H1 (cell line): ENCODE data around the gene DMPK. TPM values are rescaled to one million over a fixed set of nuclear protein-coding genes. Genes with fewer than 3 reads are reported as not detected.

ENCODE experiments used
- CTCF ChIA-PET: fragments of 300-600 bp; sonication (Branson Sonifier 250); formaldehyde crosslinking; loops from one replicate; lab custom pipeline; 2021; ENCODE audit not compliant: partially characterized antibody; lab: Charles Lee
- POLR2A ChIA-PET: fragments of 300-600 bp; sonication (Branson Sonifier 250); formaldehyde crosslinking; loops from one replicate; lab custom pipeline; 2021; ENCODE audit warnings: inconsistent platforms; ENCODE audit not compliant: partially characterized antibody; lab: Charles Lee
- DNase-seq, 2 experiments: peaks; one replicate each; pipeline versions ENCODE4 v3.0.0 to v3.0.0-alpha.2; 2010 to 2022; ENCODE audit warnings: low spot score in 2 of 2, low read depth in 1 of 2, mixed read lengths in 1 of 2
- FAIRE-seq: peaks from 2 replicates; lab custom pipeline; 2011; peaks lifted over from hg19 to GRCh38; lab: Jason Lieb, UNC
- H2AFZ ChIP-seq: 2 replicates; pipeline ENCODE4 v1.8.1; 2012; ENCODE audit warnings: low read length, inconsistent platforms
- H2AK5ac ChIP-seq: 2 replicates; pipeline ENCODE4 v1.6.1; 2013; ENCODE audit warnings: low read depth, low read length
- H2BK120ac ChIP-seq: replicated peaks from 2 replicates; pipeline ENCODE3; 2013; ENCODE audit warnings: low read depth, low read length, inconsistent platforms
- H2BK12ac ChIP-seq: 2 replicates; pipeline ENCODE4 v1.6.1; 2013; ENCODE audit warnings: low read depth, low read length
- H2BK15ac ChIP-seq: 2 replicates; pipeline ENCODE4 v1.6.1; 2013; ENCODE audit warnings: low read length
- H2BK20ac ChIP-seq: 2 replicates; pipeline ENCODE4 v1.6.1; 2013; ENCODE audit warnings: low read length
- H2BK5ac ChIP-seq: 2 replicates; pipeline ENCODE4 v1.6.1; 2013; ENCODE audit warnings: low read depth, low read length
- H3K14ac ChIP-seq: 2 replicates; pipeline ENCODE4 v1.6.1; 2013; ENCODE audit warnings: inconsistent platforms; ENCODE audit not compliant: insufficient read length
- H3K18ac ChIP-seq: 2 replicates; pipeline ENCODE4 v1.6.1; 2013; ENCODE audit warnings: low read length; ENCODE audit errors: extremely low read depth
- H3K23ac ChIP-seq: 2 replicates; pipeline ENCODE4 v1.6.1; 2013; ENCODE audit warnings: inconsistent platforms; ENCODE audit not compliant: insufficient read length
- H3K23me2 ChIP-seq: 2 replicates; pipeline ENCODE4 v1.6.1; 2013; ENCODE audit warnings: low read depth, low read length
- H3K27ac ChIP-seq: 2 replicates; pipeline ENCODE4 v1.6.1; 2011; ENCODE audit warnings: low read depth, low read length, inconsistent platforms
- H3K27me3 ChIP-seq, 4 experiments: replicated peaks in 1 of 4; 1 replicate in 1 of 4; 2 replicates in 3 of 4; pipeline versions ENCODE4 v1.6.1 to v1.8.1; 2011 to 2013; ENCODE audit warnings: low read length in 3 of 4, mild to moderate bottlenecking in 3 of 4, inconsistent platforms in 2 of 4, mixed read lengths in 2 of 4, moderate library complexity in 1 of 4; ENCODE audit not compliant: control insufficient read depth in 3 of 4, insufficient read depth in 3 of 4; ENCODE audit errors: extremely low read depth in 1 of 4
- H3K36me3 ChIP-seq, 4 experiments: 2 replicates each; pipeline versions ENCODE4 v1.6.1 to v1.8.1; 2011 to 2013; ENCODE audit warnings: mild to moderate bottlenecking in 4 of 4, low read length in 3 of 4, moderate library complexity in 2 of 4, control low read depth in 1 of 4, inconsistent platforms in 1 of 4; ENCODE audit not compliant: insufficient read depth in 4 of 4, control insufficient read depth in 2 of 4
- H3K4ac ChIP-seq: replicated peaks from 2 replicates; pipeline ENCODE3; 2013; ENCODE audit warnings: low read length, low read depth, mixed read lengths, inconsistent platforms; ENCODE audit not compliant: insufficient read length
- H3K4me1 ChIP-seq, 4 experiments: replicated peaks in 1 of 4; 1 replicate in 1 of 4; 2 replicates in 3 of 4; pipeline versions ENCODE4 v1.6.1 to v1.8.1; 2011 to 2013; ENCODE audit warnings: low read length in 3 of 4, inconsistent platforms in 2 of 4, mixed read lengths in 1 of 4; ENCODE audit not compliant: insufficient read depth in 4 of 4, control insufficient read depth in 3 of 4
- H3K4me2 ChIP-seq, 2 experiments: 2 replicates each; pipeline versions ENCODE4 v1.6.1 to v1.8.1; 2011 to 2013; ENCODE audit warnings: low read depth in 2 of 2, low read length in 2 of 2, control low read depth in 1 of 2, inconsistent platforms in 1 of 2, mild to moderate bottlenecking in 1 of 2; ENCODE audit not compliant: insufficient read depth in 1 of 2
- H3K4me3 ChIP-seq, 4 experiments: fragments of 200-600, 300-600 bp in 1 of 4; sonication (generic), shearing (Covaris generic), sonication (Bioruptor Twin) in 1 of 4; 2 replicates each; pipeline versions ENCODE4 v1.5.1 to v1.8.1; 2011 to 2016; ENCODE audit warnings: low read length in 4 of 4, low read depth in 3 of 4, control low read depth in 2 of 4, inconsistent platforms in 2 of 4, mild to moderate bottlenecking in 2 of 4, mixed read lengths in 1 of 4, moderate library complexity in 1 of 4; ENCODE audit not compliant: insufficient read depth in 2 of 4; ENCODE audit errors: extremely low read depth in 1 of 4
- H3K56ac ChIP-seq: replicated peaks from 2 replicates; pipeline ENCODE3; 2013; ENCODE audit warnings: low read depth, mild to moderate bottlenecking, mixed read lengths, low read length, inconsistent platforms; ENCODE audit not compliant: insufficient read length
- H3K79me1 ChIP-seq: 2 replicates; pipeline ENCODE4 v1.6.1; 2013; ENCODE audit warnings: low read depth, low read length, control low read depth
- H3K79me2 ChIP-seq, 2 experiments: 2 replicates each; pipeline versions ENCODE4 v1.6.1 to v1.8.1; 2012 to 2013; ENCODE audit warnings: low read length in 2 of 2, mild to moderate bottlenecking in 2 of 2, inconsistent platforms in 1 of 2; ENCODE audit not compliant: insufficient read depth in 2 of 2, control insufficient read depth in 1 of 2
- H3K9ac ChIP-seq, 4 experiments: replicated peaks in 1 of 4; 1 replicate in 1 of 4; 2 replicates in 3 of 4; pipeline versions ENCODE4 v1.6.1 to v1.8.1; 2011 to 2013; ENCODE audit warnings: low read depth in 3 of 4, low read length in 3 of 4, control low read depth in 2 of 4, mild to moderate bottlenecking in 2 of 4, moderate library complexity in 2 of 4, inconsistent platforms in 1 of 4; ENCODE audit errors: extremely low read depth in 1 of 4
- H3K9me3 ChIP-seq, 2 experiments: 2 replicates each; pipeline versions ENCODE4 v1.6.1 to v1.8.1; 2012 to 2013; ENCODE audit warnings: mild to moderate bottlenecking in 2 of 2, moderate library complexity in 2 of 2, control low read depth in 1 of 2, inconsistent platforms in 1 of 2, low read depth in 1 of 2, low read length in 1 of 2, mixed read lengths in 1 of 2; ENCODE audit not compliant: insufficient read depth in 2 of 2
- H4K20me1 ChIP-seq, 2 experiments: replicated peaks in 1 of 2; 2 replicates each; pipeline versions ENCODE3 to v1.8.1; 2011 to 2013; ENCODE audit warnings: inconsistent platforms in 2 of 2, low read length in 2 of 2, mild to moderate bottlenecking in 1 of 2; ENCODE audit not compliant: insufficient read depth in 2 of 2, control insufficient read depth in 1 of 2
- H4K5ac ChIP-seq: 2 replicates; pipeline ENCODE4 v1.6.1; 2013; ENCODE audit warnings: low read length, low read depth, mixed read lengths, inconsistent platforms; ENCODE audit not compliant: insufficient read length
- H4K8ac ChIP-seq: 2 replicates; pipeline ENCODE4 v1.8.0; 2013; ENCODE audit warnings: mild to moderate bottlenecking, moderate library complexity, low read length, inconsistent platforms; ENCODE audit not compliant: insufficient read depth; ENCODE audit errors: extremely low read depth
- H4K91ac ChIP-seq: replicated peaks from 2 replicates; pipeline ENCODE3; 2013; ENCODE audit warnings: low read length, mixed read lengths, inconsistent platforms; ENCODE audit not compliant: insufficient read length
- CREB1 ChIP-seq: IDR thresholded peaks from 2 replicates; pipeline ENCODE4 v1.6.1; 2012; ENCODE audit warnings: inconsistent platforms
- GTF2F1 ChIP-seq: IDR thresholded peaks from 2 replicates; pipeline ENCODE4 v1.6.1; 2012; ENCODE audit warnings: low read depth, low read length, improper control_type of control experiment, borderline replicate concordance
- JUN ChIP-seq: IDR thresholded peaks from 2 replicates; pipeline ENCODE4 v1.6.1; 2011; ENCODE audit warnings: low read depth, mild to moderate bottlenecking, improper control_type of control experiment, low read length
- POLR2AphosphoS5 ChIP-seq: IDR thresholded peaks from 2 replicates; pipeline ENCODE4 v1.6.1; 2011; ENCODE audit warnings: low read depth, low read length
- RAD21 ChIP-seq, 2 experiments: IDR thresholded peaks in 1 of 2; conservative IDR thresholded peaks in 1 of 2; 2 replicates each; pipeline ENCODE4 v1.6.1; 2011; ENCODE audit warnings: low read depth in 2 of 2, low read length in 2 of 2, improper control_type of control experiment in 1 of 2, inconsistent platforms in 1 of 2, mild to moderate bottlenecking in 1 of 2, moderate library complexity in 1 of 2
- RNF2 ChIP-seq: fragments of 200-900, 300-1000 bp; sonication (generic); IDR thresholded peaks from 2 replicates; pipeline ENCODE4 v1.7.1; 2016; ENCODE audit warnings: borderline replicate concordance, low read depth, mild to moderate bottlenecking, antibody characterized with exemption, low read length; ENCODE audit not compliant: poor library complexity, severe bottlenecking; ENCODE audit errors: missing control alignments
- SIRT6 ChIP-seq: IDR thresholded peaks from one replicate; pipeline ENCODE4 v1.7.1; 2012; ENCODE audit warnings: low read length, inconsistent platforms
- SP4 ChIP-seq: IDR thresholded peaks from 2 replicates; pipeline ENCODE4 v1.6.1; 2012; ENCODE audit warnings: low read length, inconsistent platforms
- TEAD4 ChIP-seq: IDR thresholded peaks from 2 replicates; pipeline ENCODE4 v1.6.1; 2012; ENCODE audit warnings: low read depth, low read length, inconsistent platforms, mixed read lengths
- WGBS, 2 experiments: shearing (Covaris generic) in 1 of 2; methylation state at CpG; one replicate each; pipeline versions ENCODE4 v1.1.6 to v1.1.7; 2013 to 2015; ENCODE audit warnings: low lambda C conversion rate in 2 of 2, mixed read lengths in 2 of 2, inconsistent platforms in 1 of 2, low coverage in 1 of 2, missing lambda C conversion rate in 1 of 2; ENCODE audit not compliant: insufficient replicate concordance in 2 of 2, insufficient coverage in 1 of 2, insufficient read length in 1 of 2; ENCODE audit errors: extremely low coverage in 1 of 2, missing lambda C conversion rate in 1 of 2; 5-methylcytosine and 5-hydroxymethylcytosine counted together
- polyA plus RNA-seq, 7 experiments: library from polyadenylated mRNA; depleted of rRNA in 3 of 7; stranded (reverse) in 5 of 7; unstranded in 2 of 7; fragments of >200 nt in 5 of 7; fragments of 200-250 nt in 2 of 7; gene quantifications; 1 replicate in 5 of 7; 2 replicates in 1 of 7; 4 replicates in 1 of 7; pipeline versions ENCODE4 v1.2.1 to v1.2.3, GENCODE V29; 2011 to 2013; ENCODE audit warnings: missing spikeins in 2 of 7, mixed read lengths in 2 of 7
- total RNA-seq: library from RNA; stranded (reverse); fragmentation: NEBNext Ultra II Directional; extraction: Animal tissue kit (Norgen Biotek cat#: 25700); gene quantifications from 2 replicates; pipeline ENCODE4 v1.2.1, GENCODE V29; 2021

The DMPK gene
- total and polyA plus RNA-seq, 2 of the 8 experiments (the other 6 are each of a cell fraction or from before 2014, with no cell fraction given), result 13.7 to 27.4 TPM

DNA sequence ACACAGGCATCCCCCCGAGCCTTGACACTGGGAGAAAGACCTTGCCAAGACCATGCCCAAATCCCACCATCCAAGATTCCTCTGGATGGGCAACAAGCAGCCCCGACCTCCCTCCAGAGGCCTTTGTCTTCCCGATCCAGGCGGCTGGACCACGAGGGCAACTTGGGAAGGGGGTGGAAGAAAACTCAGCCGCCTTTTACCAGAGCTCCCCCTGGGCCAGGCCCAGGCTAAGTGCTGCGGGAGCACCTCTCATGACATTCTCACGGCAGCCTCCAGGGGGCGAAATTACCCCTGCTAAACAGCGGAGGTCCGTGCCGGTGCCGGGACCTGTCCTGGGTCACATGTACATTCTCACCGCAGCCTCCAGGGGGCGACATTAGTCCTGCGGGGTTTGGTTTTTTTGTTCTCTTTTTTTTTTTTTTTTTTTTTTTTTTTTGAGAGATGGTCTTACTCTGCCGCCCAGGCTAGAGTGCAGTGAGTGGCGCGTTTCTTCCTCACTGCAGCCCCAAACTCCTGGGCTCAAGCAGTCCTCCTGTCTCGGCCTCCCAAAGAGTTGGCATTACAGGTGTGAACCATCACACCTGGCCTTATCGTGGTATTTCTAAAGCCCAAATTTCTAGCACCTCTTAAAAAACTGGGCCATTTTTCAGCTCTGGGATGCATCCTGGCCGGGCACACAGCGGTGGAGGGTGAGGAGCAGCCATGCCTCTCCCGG, 34.9 kb upstream of the DMPK start:
- Histone ChIP-seq H4K8ac (peak overlapping the region; percentile 94), H4K91ac (peak overlapping the region; percentile 12), H3K23ac (no peak overlapping the region), H3K14ac (no peak overlapping the region), H3K79me2 (no peaks in the 10 kb centered on the region), H3K27ac (peak overlapping the region; percentile 86), H2BK5ac (peak overlapping the region; percentile 64; the same call in 1 of the 2 replicates), H3K79me1 (no peaks in the 10 kb centered on the region; the same call in 1 of the 2 replicates), H3K4me1 (peaks cover 0 to 23% (median 20%) of the 10 kb centered on the region in 4 experiments; a peak in 6 of 7 replicates), H4K5ac (peak overlapping the region; percentile 28), H3K36me3 (peaks cover 3 to 17% (median 10%) of the 10 kb centered on the region in 4 experiments; a peak in 6 of 8 replicates), H2BK15ac (no peak overlapping the region; the same call in 1 of the 2 replicates), H3K4me2 (peak overlapping the region; percentile 85 to 88), H2BK12ac (peak overlapping the region; percentile 78), H2BK120ac (no peak overlapping the region), H3K9ac (peak overlapping the region in 3 of 4 experiments; percentile 38 to 85 (median 78); a peak in 6 of 7 replicates), H2BK20ac (no peak overlapping the region), H3K4me3 (peak overlapping the region; percentile 42 to 68 (median 52); a peak in 6 of 8 replicates), H3K27me3 (no peaks in the 10 kb centered on the region), H4K20me1 (peaks cover 0 to 4% of the 10 kb centered on the region in 2 experiments), H2AFZ (no peak overlapping the region), H3K4ac (peak overlapping the region; percentile 0), H3K56ac (no peak overlapping the region), H3K23me2 (peaks cover 16% of the 10 kb centered on the region), H3K9me3 (no peaks in the 10 kb centered on the region), H2AK5ac (peak overlapping the region; percentile 79; the same call in 1 of the 2 replicates), H3K18ac (peak overlapping the region; percentile 72)
- WGBS, 2 experiments, result 18% methylated on average over 23 of the region's 24 CpGs; no CpG with 5 or more reads in 1 of the 2 experiments
- POLR2A ChIA-PET, result interaction anchor here (1.1 to 12.6 kb wide), 21 partner anchors 8 to 102 kb away, joined by 3 to 175 read pairs (median 5); partner anchors contain the start of genes DMPK, FOXA3, IRF2BP1 and SIX5
- FAIRE-seq (peak; percentile 92), DNase-seq (peak; percentile 95 to 100)
- CTCF ChIA-PET, result interaction anchor here (0.6 to 8.8 kb wide), 42 partner anchors 10 to 755 kb away, joined by 3 to 107 read pairs (median 5); partner anchors contain the start of genes DMPK, DMWD, IRF2BP1 and MYPOP
- TF ChIP-seq RNF2, result no peak
- TF ChIP-seq GTF2F1, result no peak
- no peak for TF ChIP-seq SIRT6
- TF ChIP-seq SP4, result peak; percentile 81
- peak; percentile 23; the same call in 1 of the 2 replicates for TF ChIP-seq CREB1
- TF ChIP-seq JUN, result 0 out of 2 replicates have a peak, but pooled peaks have one; percentile 26
- TF ChIP-seq TEAD4, result peak; percentile 58; the same call in 1 of the 2 replicates
- TF ChIP-seq POLR2AphosphoS5, result peak; percentile 81; the same call in 1 of the 2 replicates
- peak; percentile 60 to 67 for TF ChIP-seq RAD21 (IDR thresholded peaks at IDR 0.05 in 1 of 2, conservative IDR thresholded peaks at IDR 0.05 in 1 of 2; ENCODE audit: low read depth in 2 of 2, low read length in 2 of 2)
